Panc1 (cell line): ENCODE data around the gene AMBP.
"Not testable (repeated sequence)": the region's sequence is repeated elsewhere in the genome, so short reads cannot be mapped to it uniquely, and the experiment has no call there.

Experiments used
- SIN3A ChIP-seq: IDR thresholded peaks from 2 replicates; pipeline ENCODE4 v1.6.1; 2012; ENCODE audit warnings: low read depth, mild to moderate bottlenecking, low read length, moderate library complexity, borderline replicate concordance; ENCODE audit not compliant: insufficient read depth
- TF ChIP-seq, protein P1 (sequence below): fragments of 450-650 bp; IDR thresholded peaks from 2 replicates; pipeline ENCODE4 v1.5.1; 2017; ENCODE audit warnings: mild to moderate bottlenecking

DNA sequence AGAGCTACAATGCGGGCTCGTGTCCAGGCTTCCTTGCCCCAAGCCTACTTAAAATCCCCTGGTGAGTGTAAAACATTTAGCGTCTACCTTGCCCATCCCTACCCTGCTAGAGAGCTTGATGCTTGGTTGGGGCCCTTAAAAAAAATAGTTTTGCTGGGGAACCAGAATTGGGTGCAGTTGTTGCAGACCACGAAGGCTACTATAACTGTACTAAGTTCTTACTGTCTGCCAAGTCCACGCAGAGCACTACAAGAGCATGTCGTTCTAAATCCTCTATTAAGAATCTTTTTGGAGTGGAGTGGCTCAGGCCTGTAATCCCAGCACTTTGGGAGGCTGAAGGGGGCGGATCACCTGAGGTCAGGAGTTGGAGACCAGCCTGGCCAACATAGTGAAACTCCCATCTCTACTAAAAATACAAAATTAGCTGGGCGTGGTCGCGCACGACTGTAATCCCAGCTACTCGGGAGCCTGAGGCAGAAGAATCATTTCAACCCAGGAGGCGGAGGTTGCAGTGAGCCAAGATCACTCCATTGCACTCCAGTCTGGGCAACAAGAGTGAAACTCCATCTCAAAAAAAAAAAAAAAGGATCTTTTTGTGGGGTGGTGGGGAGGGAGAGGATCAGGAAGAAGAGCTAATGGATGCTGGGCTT lies 4.8 kb upstream of the AMBP start:
- TF ChIP-seq, protein P1, sequence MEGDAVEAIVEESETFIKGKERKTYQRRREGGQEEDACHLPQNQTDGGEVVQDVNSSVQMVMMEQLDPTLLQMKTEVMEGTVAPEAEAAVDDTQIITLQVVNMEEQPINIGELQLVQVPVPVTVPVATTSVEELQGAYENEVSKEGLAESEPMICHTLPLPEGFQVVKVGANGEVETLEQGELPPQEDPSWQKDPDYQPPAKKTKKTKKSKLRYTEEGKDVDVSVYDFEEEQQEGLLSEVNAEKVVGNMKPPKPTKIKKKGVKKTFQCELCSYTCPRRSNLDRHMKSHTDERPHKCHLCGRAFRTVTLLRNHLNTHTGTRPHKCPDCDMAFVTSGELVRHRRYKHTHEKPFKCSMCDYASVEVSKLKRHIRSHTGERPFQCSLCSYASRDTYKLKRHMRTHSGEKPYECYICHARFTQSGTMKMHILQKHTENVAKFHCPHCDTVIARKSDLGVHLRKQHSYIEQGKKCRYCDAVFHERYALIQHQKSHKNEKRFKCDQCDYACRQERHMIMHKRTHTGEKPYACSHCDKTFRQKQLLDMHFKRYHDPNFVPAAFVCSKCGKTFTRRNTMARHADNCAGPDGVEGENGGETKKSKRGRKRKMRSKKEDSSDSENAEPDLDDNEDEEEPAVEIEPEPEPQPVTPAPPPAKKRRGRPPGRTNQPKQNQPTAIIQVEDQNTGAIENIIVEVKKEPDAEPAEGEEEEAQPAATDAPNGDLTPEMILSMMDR, result not testable (repeated sequence)
- TF ChIP-seq SIN3A, result not testable (repeated sequence)
